GM19452 (cell line): ENCODE measurements around the gene RAB5A.
"Not testable (repeated sequence)": the region's sequence is repeated elsewhere in the genome, so short reads cannot be mapped to it uniquely, and the experiment has no call there.

Experiments used
- ATAC-seq: cut with Tn5 transposase; IDR thresholded peaks from one replicate; pipeline ENCODE4 v1.9.1; 2021; ENCODE audit not compliant: unreplicated experiment

Gene RAB5A, protein sequence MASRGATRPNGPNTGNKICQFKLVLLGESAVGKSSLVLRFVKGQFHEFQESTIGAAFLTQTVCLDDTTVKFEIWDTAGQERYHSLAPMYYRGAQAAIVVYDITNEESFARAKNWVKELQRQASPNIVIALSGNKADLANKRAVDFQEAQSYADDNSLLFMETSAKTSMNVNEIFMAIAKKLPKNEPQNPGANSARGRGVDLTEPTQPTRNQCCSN

DNA sequence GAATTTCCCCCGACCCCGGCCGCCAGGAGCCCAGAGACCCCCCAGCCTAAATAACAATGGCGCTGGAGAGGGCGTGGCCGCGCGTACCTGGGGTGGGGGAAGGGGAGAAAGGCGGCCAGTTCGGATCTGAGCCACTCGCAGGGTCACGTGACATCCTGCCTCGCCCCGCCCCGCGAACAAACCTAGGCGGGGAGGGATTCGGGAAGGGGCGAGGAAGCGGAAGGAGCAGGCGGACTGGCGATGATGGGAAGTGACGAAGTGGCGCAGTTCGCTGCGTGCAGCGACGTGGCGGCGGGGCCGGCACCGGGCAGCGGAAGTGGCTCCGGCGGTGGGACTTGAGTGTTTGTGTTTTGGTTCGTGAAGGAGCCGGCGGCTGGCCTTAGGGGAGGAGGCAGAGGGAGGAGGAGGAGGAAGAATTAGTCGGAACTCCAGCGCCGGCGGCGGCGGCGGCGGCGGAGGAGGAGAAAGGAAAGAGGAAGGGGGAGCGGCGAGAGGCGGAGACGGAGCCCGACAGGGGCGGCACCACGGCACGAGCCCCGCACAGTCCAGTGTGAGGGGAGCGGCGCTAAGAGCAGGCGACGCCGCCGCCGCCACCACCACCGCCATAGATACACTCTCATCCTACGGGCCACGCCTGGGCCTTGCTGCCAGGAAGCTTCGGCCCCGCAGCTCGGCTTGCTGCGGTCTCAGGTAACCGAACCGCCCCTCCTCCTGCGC lies at the start of gene RAB5A:
Gene RAB5A (plus strand): TSS at position 266 of the 717 bp plus-strand sequence. CDS start 3,802 bp downstream, outside the sequence.
- ATAC-seq = peak; percentile 94

DNA sequence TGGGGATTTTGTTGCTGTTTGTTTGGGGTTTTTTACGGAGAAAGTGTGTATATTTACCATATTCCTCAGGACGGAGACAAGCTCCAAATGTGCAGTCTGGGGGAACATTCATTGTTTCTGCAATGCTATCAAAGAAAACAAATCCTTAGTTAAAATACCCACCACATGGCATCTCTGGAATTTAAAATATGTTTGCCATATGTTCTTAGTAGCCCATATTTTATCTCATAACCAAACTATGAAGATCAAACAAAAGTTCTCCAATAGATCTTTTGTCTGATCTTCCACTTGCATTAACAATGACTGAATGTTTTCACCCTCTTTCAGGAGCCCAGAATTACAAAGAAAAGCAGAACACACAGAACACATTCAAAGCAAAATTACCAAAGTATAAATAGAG lies 48.2 kb upstream of the RAB5A start:
- ATAC-seq = no peak

DNA sequence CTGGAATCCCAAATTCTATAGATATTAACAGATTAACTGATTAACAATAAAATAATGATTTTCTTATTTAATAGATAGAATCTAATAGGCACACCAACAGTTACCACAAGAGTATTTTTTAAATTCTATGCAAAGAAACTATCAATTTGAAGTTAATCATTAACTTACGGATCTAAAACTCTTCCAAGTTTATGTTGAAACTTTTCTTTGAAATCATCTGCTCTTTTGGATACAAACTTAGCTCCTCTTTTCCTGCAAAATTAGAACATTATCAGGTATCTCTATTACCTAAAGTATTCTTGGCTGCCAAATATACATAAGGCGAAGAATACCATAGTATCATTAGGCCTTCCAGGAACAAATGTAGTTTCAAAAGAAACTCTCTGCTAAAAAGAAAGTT lies 47.6 kb upstream of the RAB5A start:
- ATAC-seq = no peak

DNA sequence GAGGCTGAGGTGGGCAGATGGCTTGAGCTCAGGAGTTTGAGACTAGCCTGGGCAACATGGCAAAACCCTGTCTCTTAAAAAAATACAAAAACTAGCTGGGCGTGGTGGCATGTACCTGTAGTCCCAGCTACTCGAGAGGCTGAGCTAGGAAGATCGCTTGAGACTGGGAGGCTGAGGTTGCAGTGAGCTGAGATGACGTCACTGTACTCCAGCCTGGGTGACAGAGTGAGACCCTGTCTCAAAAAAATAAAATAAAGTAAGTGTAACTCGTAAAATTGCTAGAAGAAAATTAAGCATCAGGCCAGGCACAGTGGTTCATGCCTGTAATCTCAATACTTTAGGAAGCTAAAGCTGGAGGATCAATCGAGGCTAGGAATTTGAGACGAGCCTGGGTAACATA lies 47.1 kb upstream of the RAB5A start:
- not testable (repeated sequence) for ATAC-seq

DNA sequence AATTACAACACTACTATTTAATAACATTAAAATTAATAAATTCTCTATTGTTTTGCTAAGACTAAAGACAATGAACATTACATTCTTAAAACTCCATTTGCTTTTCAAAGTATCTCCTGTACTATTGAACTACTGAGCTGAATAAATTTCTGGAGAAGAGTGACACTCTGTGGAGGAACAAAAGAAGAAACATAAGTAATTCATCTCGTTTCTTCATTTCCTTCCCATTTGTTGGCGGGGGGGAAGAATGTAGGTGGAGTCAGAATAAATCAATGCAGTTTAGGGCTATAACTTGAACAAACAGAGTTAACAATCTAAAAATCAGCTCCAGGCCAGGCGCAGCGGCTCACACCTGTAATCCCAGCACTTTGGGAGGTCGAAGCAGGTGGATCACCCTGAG lies 45.6 kb upstream of the RAB5A start:
- no peak for ATAC-seq

DNA sequence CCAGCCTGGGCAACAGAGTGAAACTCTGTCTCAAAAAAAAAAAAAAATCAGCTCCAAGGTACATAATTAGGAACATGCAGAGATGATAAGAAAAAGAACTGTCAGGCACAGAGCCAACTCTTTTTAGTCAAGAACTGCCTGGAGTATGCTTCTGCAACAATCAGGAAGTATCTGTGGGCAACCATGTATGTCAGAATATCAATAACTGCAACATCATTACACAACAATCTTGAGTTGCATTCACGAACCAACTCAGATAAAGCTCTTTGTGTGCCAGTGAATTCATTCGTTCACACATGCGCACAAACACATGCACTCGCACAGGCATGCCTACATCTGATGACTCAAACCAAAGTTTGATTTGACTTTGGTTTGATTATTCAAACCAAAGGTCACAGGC lies 45.0 kb upstream of the RAB5A start:
- no peak for ATAC-seq

DNA sequence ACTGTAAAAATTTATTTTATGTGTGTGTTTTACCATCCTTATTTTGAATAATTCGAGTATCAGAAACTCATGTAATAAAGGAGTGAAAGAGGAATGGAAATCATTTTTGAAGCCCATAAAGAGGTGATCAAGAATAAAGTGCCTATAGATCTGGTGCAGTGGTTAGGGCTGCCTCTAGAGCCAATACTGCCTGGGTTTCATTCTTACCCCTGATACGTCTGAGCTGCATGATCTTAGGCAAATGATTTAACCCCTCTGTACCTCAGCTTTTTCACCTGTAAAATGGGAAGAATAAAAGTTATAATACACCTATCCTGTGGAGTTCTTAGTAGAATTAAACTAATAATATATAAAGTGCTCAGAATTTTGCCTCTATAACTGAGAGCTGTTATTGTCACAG lies 43.2 kb upstream of the RAB5A start:
- ATAC-seq = no peak

DNA sequence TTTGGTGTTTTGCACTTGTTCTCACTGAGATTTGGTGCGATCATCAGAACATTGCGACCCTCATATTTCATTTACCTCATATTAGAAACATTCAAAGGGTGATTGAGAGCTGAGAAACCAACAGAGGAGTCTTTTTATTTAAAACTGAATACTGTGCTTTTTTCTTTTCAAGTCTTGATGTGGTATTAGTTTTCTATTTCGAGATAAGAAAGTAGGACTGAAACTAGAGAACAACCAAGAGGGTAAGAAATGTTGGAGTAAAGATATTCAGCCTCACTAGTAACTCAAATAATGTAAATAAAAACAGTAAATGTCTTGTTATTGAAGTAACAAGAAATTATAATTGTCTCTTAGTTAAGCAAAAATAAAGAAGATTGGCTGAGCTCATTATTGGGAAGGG lies 39.4 kb upstream of the RAB5A start:
- no peak for ATAC-seq

DNA sequence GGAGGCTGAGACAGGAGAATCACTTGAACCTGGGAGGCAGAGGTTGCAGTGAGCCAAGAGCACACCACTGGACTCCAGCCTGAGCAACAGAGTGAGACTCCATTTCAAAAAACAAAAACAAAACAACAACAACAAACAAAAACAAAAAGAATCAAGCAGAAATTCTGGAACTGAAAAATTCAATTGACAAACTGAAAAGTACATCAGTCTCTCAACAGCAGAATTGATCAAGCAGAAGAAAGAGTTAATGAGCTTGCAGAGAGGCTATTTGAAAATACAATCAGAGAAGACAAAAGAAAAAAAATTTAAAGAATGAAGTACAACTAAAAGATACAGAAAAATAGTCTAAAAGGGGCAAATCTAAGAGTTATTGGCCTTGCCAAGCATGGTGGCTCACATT lies 35.4 kb upstream of the RAB5A start:
- ATAC-seq = no peak

DNA sequence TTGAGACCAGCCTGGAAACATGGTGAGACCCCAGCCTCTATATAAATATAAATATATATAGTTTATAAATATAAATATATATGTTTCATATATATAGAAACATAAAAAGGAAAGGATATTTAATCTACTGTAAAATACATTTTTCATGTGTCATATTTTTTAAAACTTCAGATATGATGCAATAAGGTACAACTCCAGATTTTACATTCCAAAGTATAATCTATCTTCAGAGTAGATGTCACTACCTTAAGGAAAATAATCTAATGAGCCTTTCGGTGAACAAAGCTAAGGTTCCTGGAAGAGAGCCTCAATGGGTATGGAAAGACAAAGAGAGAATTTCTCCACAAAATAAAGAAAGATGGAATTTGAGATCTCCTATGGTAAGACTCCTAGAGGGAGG lies 29.7 kb upstream of the RAB5A start:
- no peak for ATAC-seq

DNA sequence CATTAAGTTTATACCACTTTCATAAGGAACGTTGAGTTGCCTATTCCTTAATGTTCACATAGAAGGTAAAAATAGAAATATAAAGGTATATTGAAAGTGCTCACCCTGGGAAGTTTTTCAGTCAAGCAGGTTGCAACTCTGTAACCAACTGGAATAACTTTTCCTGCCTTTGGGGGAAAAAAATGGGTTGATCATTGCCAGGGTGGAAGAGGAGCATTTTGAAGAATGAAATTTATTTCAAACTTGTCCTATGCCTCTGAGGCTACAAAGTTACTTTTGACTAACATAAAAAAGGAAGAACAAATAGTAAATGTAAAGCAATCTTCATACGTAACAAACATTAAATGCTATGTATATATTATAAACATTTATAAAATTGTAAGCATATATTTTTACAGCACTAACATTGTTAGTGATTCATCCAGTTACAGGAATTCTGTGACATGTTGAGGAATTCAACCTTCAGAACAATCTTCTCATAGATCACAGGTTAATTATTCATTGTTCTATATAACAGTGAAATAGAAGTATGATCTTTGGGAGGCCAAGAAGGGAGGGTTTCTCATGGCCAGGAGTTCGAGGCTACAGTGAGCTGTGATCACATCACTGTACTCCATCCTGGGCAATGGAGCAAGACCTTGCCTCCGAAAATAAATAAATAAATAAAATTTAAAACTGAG lies 26.4 kb upstream of the RAB5A start:
- ATAC-seq = no peak

DNA sequence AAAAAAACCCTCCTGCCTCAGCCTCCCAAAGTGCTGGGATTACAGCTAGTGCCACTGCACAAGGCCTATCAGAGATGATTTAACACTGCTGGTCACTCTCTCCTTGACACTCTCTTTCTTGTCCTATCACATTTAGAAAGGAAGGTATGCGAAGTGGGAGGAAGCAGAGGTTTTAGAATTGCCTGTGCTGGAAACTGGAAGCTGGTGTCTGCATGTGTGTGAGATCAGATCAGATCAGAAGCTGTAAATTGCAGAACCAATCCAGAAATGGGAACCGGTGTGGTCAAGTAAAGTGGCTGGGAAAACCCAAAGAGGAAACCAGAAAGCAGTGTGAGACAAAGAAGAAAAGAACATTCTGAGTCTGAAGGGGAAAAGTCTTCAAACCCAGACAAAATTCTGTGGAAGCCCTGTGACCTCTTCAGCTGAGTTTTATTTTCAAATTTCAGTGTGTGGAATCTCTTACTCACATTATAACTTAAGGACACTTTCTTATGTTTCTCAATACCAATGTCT lies 15.7 kb upstream of the RAB5A start:
- peak; percentile 74 for ATAC-seq

DNA sequence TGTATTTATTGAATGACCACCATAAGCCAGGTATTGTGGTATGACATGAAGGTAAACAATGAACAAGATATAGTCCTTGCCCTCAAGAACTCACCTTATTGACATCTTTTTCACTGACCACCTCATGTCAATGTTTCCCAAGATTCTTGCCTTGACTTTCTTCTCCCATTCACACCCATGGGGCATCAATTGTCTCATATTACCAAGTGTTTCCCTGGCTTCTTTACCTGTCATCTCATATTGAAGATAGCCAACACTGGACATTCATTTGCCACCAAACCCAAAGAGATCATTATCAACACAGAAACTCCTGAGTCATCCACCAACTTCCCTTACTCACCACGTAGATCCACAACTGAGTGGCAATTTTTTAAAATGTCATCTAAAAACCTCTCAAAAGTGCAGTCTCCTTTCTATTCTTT lies 15.1 kb upstream of the RAB5A start:
- peak; percentile 52 for ATAC-seq

DNA sequence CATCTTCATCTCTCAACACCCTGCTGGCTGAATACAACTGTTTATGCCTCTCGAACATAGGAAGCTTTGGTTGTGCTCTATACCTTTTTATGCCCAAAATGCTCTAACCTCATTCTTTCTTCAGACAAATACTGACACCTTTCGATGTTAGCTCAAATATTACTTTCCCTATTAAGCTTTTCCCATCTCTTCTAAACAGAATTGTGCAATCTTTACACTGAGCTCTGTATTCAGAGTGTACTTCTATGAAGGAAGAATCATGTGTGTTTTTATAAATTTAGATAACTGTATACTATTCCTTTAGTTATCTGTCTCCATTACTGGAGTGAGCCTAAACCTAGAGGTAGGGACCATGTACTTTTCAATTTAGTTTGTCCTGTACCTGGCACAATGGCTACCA lies 14.5 kb upstream of the RAB5A start:
- ATAC-seq = no peak

DNA sequence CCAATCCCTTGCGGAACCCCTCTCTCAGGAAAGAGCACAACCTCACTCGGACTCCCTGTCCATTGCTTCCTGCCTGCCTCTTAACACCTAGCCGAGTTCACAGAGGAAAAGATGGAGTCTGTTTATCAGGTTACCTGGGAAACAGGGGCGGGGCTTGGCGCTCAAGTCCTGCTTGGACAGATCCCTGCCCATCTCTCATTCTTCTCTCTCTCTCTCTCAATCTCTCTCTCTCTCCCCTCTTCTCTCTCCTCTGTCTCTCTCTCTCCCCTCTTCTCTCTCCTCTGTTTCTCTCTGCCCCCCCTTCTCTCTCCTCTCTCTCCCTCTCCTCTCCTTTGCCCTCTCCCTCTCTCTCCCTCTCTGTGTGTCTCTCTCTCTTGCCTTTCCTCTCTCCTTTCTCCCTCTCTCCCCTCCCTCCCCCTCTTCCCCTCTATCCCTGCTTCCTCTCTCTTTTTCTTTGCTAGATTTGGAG lies 12.8 kb upstream of the RAB5A start, which contains the start of gene EFHB:
Gene EFHB (minus strand): TSS at position 120 of the 469 bp plus-strand sequence. CDS start 199 bp downstream, outside the sequence.
- ATAC-seq = no peak

DNA sequence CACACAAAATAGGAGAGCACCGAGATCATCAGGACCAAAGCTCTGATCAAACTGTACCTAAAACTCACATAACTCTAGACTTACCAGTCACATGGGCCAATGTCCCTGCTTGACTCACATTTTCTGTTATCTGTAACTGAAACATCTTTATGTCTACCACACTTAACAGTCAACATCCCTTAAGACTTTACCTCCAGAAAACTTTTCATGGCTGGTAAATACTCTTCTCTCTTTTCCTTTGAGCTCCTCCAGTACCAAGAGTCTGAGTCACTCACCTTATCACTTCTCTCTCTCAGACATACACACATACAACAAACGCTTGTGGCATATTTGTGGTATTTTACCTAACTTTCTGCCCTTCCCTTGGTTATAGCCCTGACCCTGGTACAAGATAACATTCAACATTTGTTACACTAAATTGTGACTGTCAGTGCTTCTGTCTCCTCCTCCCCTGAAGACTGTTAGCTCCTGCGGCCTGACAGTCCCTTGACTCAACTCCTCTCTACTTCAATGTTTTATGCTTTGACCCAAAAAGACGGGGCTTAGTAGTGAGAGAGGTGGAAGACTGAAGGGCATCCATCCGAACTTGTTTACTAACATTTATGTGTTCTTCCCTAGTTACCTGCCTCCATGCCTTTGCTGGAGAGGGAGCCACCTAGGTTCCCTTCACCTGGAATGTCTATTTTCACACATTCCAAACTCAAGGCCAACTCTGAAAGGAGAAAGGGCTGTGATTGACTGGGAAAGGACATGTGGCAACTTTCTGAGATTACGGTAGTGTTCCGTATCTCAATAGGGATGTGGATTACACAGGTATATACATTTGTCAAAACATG lies 9.2 kb upstream of the RAB5A start:
- ATAC-seq = no peak

DNA sequence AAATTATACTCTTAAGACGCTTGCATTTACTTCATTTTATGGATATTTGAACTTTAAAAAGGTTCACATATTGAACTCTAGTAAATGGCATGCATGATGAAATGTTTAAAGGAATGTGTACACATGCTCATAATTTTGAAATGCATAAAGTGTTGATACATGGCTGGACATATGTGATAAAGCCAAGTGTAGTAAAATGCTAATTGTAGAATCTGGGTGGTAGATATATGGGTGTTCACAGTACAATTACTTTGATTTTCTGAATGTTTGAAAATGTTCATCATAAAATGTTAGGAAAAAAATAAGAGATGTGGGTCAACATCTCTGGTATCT lies 8.6 kb upstream of the RAB5A start:
- ATAC-seq = no peak

DNA sequence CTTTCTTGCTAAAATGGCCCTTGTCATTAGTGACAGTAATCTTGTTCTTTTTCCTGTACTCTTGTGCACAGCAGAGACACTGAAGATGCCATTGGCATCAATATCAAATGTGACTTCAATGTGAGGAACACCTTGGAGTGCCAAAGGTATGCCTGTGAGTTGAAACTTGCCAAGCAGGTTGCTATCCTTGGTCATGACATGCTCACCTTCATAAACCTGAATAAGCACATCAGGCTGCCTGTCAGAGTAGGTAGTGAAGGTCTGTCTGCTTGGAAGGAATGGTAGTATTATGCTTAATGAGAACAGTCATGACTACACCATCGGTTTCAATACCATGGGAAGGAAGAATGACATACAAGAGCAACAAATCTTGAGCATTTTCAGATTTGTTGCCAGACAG lies 6.3 kb upstream of the RAB5A start:
- no peak for ATAC-seq

DNA sequence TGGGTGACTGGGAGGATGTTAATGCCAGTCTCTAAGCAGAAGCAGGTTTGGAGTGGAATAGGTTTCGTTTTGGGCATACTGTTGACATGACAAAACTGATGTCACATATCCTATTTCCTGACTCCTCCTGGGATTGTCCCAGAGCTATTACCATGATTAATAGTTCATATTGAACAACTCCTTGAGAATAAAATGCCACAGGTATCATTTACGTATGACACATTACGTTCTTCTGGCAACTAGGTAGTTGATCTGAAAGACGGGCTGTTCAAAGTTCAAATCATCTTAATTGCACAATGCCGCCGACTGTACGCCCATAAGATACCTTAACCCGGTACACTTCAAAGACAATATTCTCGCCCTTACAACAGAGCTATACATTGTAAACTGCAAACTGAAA lies 1.4 kb upstream of the RAB5A start:
- no peak for ATAC-seq

DNA sequence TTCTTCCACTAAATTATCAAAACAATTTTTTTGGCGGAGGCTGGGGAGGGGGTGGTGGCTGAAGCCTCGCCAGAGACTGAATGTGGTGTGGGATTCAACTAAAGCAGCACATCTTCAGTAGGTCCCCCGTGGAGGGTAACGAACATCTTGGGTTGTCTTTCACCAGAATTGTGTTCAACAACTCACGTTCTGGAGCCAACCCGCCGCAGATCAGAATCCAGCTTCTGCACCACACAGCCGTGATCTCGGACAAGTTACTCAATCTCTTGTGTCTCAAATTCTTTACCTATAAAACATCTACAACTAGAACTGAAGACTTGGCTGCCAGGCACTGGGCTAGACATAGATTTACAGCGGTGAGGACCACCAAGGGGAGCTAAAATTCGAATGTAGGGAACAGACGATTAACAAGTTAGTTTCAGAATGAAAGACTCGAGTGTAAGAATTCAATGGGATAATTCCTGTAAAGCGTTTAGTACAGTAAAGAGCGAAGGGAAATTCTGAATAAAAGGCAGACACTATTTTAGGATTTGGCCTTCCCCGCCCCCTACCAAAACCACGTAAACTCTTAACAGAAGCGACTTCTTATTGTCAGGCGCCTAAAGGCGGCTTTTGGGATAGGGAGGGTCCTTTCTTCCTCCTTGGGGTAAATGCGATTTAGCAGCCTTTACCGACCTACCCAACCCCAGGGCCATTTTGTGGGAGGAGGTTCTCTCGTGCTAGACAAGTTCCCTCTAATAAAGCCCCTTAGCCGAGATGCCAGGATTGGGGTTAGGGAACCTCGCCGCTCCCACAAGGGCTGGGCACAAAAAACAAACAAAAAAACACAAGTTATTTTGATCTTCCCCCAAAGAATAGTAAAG lies 697 bp upstream of the RAB5A start:
- ATAC-seq = peak; percentile 5
